K562 (cell line): ENCODE measurements around the gene AP1M2. TPM values are rescaled to one million over a fixed set of nuclear protein-coding genes. Genes with fewer than 3 reads are reported as not detected.

Source experiments
- DACH1 ChIP-seq: fragments of 450-650 bp; IDR thresholded peaks from 2 replicates; pipeline ENCODE4 v1.6.1; 2018; ENCODE audit not compliant: partially characterized antibody
- ETS1 ChIP-seq: conservative IDR thresholded peaks from 2 replicates; pipeline ENCODE4 v1.6.1; 2011; ENCODE audit warnings: low read depth, mild to moderate bottlenecking, low read length; ENCODE audit not compliant: control insufficient read depth
- FOXJ3 ChIP-seq: sonication (generic); formaldehyde crosslinking; IDR thresholded peaks from 2 replicates; pipeline ENCODE4 v1.4.0; 2020; ENCODE audit warnings: mild to moderate bottlenecking, missing genetic modification reagents
- FOXM1 ChIP-seq, 2 experiments: fragments of 450-650 bp in 1 of 2; sonication (generic) in 1 of 2; formaldehyde crosslinking in 1 of 2; IDR thresholded peaks; 2 replicates each; pipeline versions ENCODE4 v1.6.1 to v1.9.0; 2017 to 2022; ENCODE audit warnings: low read depth in 2 of 2, mild to moderate bottlenecking in 2 of 2, missing genetic modification reagents in 1 of 2, moderate library complexity in 1 of 2
- FUS ChIP-seq: fragments of 200-400 bp; formaldehyde crosslinking; optimal IDR thresholded peaks from 2 replicates; pipeline ENCODE3; 2017; ENCODE audit warnings: low read depth, low read length
- GABPB2 ChIP-seq: fragments of 250-450 bp; sonication (Bioruptor Pico); conservative IDR thresholded peaks from 2 replicates; pipeline ENCODE4 v1.5.1; 2021; ENCODE audit warnings: mild to moderate bottlenecking
- L3MBTL2 ChIP-seq: fragments of 450-650 bp; IDR thresholded peaks from 2 replicates; pipeline ENCODE4 v1.6.1; 2016; ENCODE audit warnings: mild to moderate bottlenecking, moderate library complexity
- MTA2 ChIP-seq: fragments of 450-650 bp; IDR thresholded peaks from 2 replicates; pipeline ENCODE4 v1.6.1; 2016; ENCODE audit warnings: low read depth
- NONO ChIP-seq, 2 experiments: fragments of 200-400 bp in 1 of 2; fragments of 450-650 bp in 1 of 2; formaldehyde crosslinking in 1 of 2; IDR thresholded peaks; 2 replicates each; pipeline ENCODE4 v1.6.1; 2017; ENCODE audit warnings: low read depth in 2 of 2, mild to moderate bottlenecking in 2 of 2, moderate library complexity in 2 of 2, low read length in 1 of 2
- TEAD4 ChIP-seq, 2 experiments: sonication (generic) in 1 of 2; formaldehyde crosslinking in 1 of 2; IDR thresholded peaks; 2 replicates each; pipeline versions ENCODE4 v1.6.1 to v1.8.0; 2012 to 2022; ENCODE audit warnings: borderline replicate concordance in 1 of 2, inconsistent platforms in 1 of 2, low read length in 1 of 2, mild to moderate bottlenecking in 1 of 2, missing genetic modification reagents in 1 of 2
- ZFP36 ChIP-seq: fragments of 150-350 bp; IDR thresholded peaks from 2 replicates; pipeline ENCODE4 v1.6.1; 2018; ENCODE audit warnings: low read length, low read depth; ENCODE audit not compliant: partially characterized antibody
- ZHX1 ChIP-seq: fragments of 150-350 bp; conservative IDR thresholded peaks from 2 replicates; pipeline ENCODE4 v1.6.1; 2014; ENCODE audit warnings: low read length
- ZKSCAN3 ChIP-seq: fragments of 250-450 bp; sonication (Bioruptor Pico); IDR thresholded peaks from 2 replicates; pipeline ENCODE4 v1.4.0; 2020
- ZKSCAN8 ChIP-seq: fragments of 200-800 bp; sonication (Bioruptor generic); IDR thresholded peaks from 2 replicates; pipeline ENCODE4 v1.6.1; 2016; ENCODE audit warnings: missing genetic modification characterization, missing compliant biosample characterization
- ZNF217 ChIP-seq: sonication (generic); formaldehyde crosslinking; IDR thresholded peaks from 2 replicates; pipeline ENCODE4 v1.8.0; 2022; ENCODE audit warnings: mild to moderate bottlenecking, missing genetic modification reagents
- ZNF444 ChIP-seq: fragments of 250-450 bp; sonication (Bioruptor Pico); IDR thresholded peaks from 2 replicates; pipeline ENCODE4 v1.4.0; 2020; ENCODE audit warnings: mild to moderate bottlenecking, moderate library complexity
- polyA plus RNA-seq, 8 experiments: library from polyadenylated mRNA; depleted of rRNA in 4 of 8; stranded (reverse) in 5 of 8; unstranded in 3 of 8; fragments of >200 nt; fragmentation: Nextera tagmentation in 2 of 8; fragmentation: Illumina TruSeq in 1 of 8; extraction: Ambion mirVana in 2 of 8; extraction: Trizol in 1 of 8; gene quantifications; 2 replicates each; pipeline versions ENCODE4 v1.2.1 to v1.2.3, GENCODE V29; 2011 to 2014; ENCODE audit warnings: inconsistent platforms in 1 of 8, missing spikeins in 1 of 8
- total RNA-seq, 7 experiments: library from RNA; depleted of rRNA in 6 of 7; stranded (reverse); fragments of >200 nt in 6 of 7; fragmentation: Illumina TruSeq in 2 of 7; extraction: Trizol in 2 of 7; gene quantifications; 2 replicates each; pipeline versions ENCODE4 v1.2.1 to v1.2.3, GENCODE V29; 2011 to 2021; ENCODE audit warnings: low replicate concordance in 1 of 7
- TF ChIP-seq, protein P1 (sequence below), 2 experiments: fragments of 450-650 bp; conservative IDR thresholded peaks; 2 replicates each; pipeline ENCODE4 v1.6.1; 2017; ENCODE audit warnings: mild to moderate bottlenecking in 2 of 2, moderate library complexity in 2 of 2
- TF ChIP-seq, protein P2 (sequence below): fragments of 450-650 bp; IDR thresholded peaks from 2 replicates; pipeline ENCODE4 v1.6.1; 2016; ENCODE audit warnings: missing biosample characterization, missing genetic modification characterization
- TF ChIP-seq, protein P3 (sequence below): fragments of 250-450 bp; sonication (Bioruptor Pico); IDR thresholded peaks from 2 replicates; pipeline ENCODE4 v1.5.0; 2022; ENCODE audit warnings: mild to moderate bottlenecking

AP1M2 gene
- total and polyA plus RNA-seq, 9 of the 15 experiments (the other 6 are each of a cell fraction or from before 2014, with no cell fraction given), result 0.33 to 1.4 (median 0.89) TPM; not detected in 1

- TF ChIP-seq, protein P1, sequence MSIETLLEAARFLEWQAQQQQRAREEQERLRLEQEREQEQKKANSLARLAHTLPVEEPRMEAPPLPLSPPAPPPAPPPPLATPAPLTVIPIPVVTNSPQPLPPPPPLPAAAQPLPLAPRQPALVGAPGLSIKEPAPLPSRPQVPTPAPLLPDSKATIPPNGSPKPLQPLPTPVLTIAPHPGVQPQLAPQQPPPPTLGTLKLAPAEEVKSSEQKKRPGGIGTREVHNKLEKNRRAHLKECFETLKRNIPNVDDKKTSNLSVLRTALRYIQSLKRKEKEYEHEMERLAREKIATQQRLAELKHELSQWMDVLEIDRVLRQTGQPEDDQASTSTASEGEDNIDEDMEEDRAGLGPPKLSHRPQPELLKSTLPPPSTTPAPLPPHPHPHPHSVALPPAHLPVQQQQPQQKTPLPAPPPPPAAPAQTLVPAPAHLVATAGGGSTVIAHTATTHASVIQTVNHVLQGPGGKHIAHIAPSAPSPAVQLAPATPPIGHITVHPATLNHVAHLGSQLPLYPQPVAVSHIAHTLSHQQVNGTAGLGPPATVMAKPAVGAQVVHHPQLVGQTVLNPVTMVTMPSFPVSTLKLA (conservative IDR thresholded peaks at IDR 0.05), result 0 out of 4 replicates have a peak, but pooled peaks of 1 of the 2 experiments have one; percentile 12
- TF ChIP-seq FOXM1 (IDR thresholded peaks at IDR 0.05; ENCODE audit: low read depth) (0 out of 2 replicates have a peak, but pooled peaks have one; percentile 31), FOXM1 (CRISPR knock-in tag; IDR thresholded peaks at IDR 0.05; ENCODE audit: low read depth) (no peak), ZKSCAN8 (CRISPR knock-in tag) (no peak), TEAD4 (IDR thresholded peaks at IDR 0.05; ENCODE audit: low read length) (no peak), TEAD4 (CRISPR knock-in tag; IDR thresholded peaks at IDR 0.05; ENCODE audit: borderline replicate concordance) (no peak), FUS (no peak), NONO (IDR thresholded peaks at IDR 0.05; ENCODE audit: low read depth in 2 of 2, low read length in 1 of 2) (no peak), ZFP36 (peak; percentile 17), MTA2 (no peak), DACH1 (no peak), ZNF444 (no peak), ZKSCAN3 (CRISPR knock-in tag) (no peak), ZNF217 (CRISPR knock-in tag) (no peak), FOXJ3 (no peak), ETS1 (no peak), ZHX1 (no peak), L3MBTL2 (no peak), GABPB2 (no peak)
- TF ChIP-seq, protein P2, sequence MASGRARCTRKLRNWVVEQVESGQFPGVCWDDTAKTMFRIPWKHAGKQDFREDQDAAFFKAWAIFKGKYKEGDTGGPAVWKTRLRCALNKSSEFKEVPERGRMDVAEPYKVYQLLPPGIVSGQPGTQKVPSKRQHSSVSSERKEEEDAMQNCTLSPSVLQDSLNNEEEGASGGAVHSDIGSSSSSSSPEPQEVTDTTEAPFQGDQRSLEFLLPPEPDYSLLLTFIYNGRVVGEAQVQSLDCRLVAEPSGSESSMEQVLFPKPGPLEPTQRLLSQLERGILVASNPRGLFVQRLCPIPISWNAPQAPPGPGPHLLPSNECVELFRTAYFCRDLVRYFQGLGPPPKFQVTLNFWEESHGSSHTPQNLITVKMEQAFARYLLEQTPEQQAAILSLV (tag), result no peak
- TF ChIP-seq, protein P3, sequence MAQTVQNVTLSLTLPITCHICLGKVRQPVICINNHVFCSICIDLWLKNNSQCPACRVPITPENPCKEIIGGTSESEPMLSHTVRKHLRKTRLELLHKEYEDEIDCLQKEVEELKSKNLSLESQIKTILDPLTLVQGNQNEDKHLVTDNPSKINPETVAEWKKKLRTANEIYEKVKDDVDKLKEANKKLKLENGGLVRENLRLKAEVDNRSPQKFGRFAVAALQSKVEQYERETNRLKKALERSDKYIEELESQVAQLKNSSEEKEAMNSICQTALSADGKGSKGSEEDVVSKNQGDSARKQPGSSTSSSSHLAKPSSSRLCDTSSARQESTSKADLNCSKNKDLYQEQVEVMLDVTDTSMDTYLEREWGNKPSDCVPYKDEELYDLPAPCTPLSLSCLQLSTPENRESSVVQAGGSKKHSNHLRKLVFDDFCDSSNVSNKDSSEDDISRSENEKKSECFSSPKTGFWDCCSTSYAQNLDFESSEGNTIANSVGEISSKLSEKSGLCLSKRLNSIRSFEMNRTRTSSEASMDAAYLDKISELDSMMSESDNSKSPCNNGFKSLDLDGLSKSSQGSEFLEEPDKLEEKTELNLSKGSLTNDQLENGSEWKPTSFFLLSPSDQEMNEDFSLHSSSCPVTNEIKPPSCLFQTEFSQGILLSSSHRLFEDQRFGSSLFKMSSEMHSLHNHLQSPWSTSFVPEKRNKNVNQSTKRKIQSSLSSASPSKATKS, result no peak
Measured at GRCh38 chr19:10544242-10544752, 42.8 kb downstream of the AP1M2 start (continued).
